DMS153 treated with DMSO at 0.1 percent for 48 hours (cell line): ENCODE measurements around the gene MAFF.
"Not testable (repeated sequence)": the region's sequence is repeated elsewhere in the genome, so short reads cannot be mapped to it uniquely, and the experiment has no call there.

ENCODE experiments used
- DNase-seq: peaks from one replicate; lab custom pipeline; 2025; ENCODE audit not compliant: unreplicated experiment; lab: John Stamatoyannopoulos, UW

The MAFF gene

GRCh38 chr22:38223289-38223960 lies 21.6 kb downstream of the MAFF start:
- no peak for DNase-seq

GRCh38 chr22:38226853-38227649 lies 25.3 kb downstream of the MAFF start:
- DNase-seq, result no peak

DNA sequence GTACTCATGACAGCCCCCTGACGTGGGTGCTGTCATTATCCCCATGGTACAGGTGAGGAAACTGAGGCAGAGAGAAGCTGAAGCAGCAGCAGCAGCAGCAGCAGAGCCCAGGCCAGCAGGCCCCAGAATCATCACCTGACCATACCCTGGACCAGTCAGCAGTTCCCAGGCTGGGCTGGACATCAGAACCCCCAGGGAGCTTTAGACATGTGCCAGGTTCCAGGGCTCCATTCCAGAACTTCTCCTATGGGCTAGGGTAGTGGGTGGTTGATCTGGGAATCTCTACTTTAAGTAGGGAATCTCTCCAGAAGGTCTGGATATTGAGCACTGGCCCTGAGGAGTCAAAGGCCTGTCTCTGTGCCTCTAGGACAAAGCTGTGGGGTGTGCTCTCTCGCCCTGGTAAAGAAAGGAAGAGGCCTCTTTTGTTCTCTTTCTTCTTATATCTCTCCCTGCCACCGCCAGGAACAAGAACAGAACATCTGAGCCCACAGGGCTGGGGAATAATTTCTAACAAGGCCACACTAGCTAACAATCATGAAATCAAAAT lies 26.6 kb downstream of the MAFF start:
- no peak for DNase-seq

GRCh38 chr22:38228873-38229740 lies 27.3 kb downstream of the MAFF start:
- no peak for DNase-seq

DNA sequence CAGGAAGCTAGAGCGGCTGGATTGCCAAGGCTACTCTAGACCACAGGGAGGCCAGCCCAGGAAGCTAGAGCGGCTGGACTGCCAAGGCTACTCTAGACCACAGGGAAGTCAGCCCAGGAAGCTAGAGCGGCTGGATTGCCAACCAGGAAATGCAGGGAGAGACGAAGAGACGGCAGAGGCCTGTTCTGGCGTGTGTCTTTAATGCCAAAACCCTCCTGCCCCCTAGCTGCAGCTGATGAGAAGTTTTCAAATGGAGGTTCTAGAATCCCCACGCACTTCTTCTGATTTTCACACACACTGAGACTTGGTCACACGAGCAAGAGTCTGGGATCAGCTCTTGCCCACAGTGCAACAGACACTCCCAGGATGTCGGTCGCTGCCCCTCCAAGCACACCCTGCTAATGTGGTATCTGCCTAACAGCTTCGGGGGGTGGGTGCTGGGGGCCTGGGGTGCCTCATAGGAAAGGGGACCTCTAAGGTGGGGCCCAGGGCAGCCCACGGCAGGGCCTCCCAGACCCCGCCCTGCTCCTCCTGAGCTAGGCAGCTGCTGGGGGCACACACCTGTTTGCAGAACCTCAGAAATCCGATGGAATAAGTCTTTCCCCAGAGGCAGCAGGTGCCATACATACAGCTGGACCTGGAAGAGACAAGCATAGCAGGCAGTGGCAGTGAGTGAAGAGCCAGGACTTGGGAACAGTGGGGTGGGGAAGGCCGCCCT lies 28.5 kb downstream of the MAFF start:
- peak; percentile 54 for DNase-seq

- DNase-seq, result no peak
Measured at GRCh38 chr22:38230916-38231315, 29.1 kb downstream of the MAFF start.

GRCh38 chr22:38232196-38232595 lies 30.4 kb downstream of the MAFF start:
- no peak for DNase-seq

- DNase-seq, result no peak
Measured at GRCh38 chr22:38233427-38233826, 31.6 kb downstream of the MAFF start.

- not testable (repeated sequence) for DNase-seq
Measured at GRCh38 chr22:38233856-38234255, 32.1 kb downstream of the MAFF start.

GRCh38 chr22:38235240-38235850 lies 33.6 kb downstream of the MAFF start:
- DNase-seq, result no peak

DNA sequence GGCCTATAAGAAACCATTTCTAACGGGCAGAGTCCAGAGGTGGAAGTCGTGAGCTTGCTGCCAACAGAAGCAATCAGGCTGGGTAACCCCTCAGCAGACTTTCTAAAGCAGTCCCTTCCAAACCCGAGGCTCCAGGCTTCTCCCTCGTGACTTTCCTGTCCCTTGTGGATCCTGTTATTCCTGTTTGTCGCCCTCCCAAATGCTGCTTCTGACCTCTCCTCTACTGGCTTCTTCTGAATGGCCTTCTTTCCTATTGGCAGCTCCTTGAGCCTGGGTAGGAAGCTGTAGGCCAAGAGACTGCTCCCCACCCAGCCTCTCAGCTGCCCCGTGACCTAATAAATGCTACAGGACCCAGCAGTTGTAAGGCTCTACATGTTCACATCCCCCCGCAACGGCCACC lies 35.0 kb downstream of the MAFF start:
- DNase-seq, result no peak

DNA sequence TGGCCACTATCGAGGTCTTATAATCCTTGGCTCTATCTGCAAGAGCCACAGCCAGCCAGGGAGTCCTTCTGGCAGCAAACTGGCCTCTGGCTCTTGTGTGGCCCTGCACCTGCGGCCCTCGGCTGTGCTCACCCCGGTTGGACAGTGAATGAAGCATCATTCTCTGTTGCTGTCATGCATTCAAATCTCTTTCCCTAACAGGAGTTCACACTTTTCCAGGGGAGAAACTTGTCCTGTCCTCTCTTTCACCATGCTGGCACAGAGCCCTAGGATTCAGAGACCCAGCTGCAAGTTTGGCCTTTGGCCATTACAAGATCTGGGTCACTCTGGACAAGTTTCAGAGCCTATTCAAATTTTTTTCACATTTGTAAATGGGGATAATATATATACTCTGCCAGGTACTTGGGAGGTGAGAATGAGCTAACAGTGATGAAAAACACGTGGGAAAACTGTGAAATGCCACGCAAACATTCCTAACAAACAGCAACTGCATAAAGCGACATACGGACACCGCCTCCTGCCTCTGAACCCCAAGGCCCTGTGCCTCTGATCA lies 36.8 kb downstream of the MAFF start:
- no peak for DNase-seq

- no peak for DNase-seq
Measured at GRCh38 chr22:38239101-38239761, 37.4 kb downstream of the MAFF start.

GRCh38 chr22:38240734-38241252 lies 39.0 kb downstream of the MAFF start:
- peak; percentile 66 for DNase-seq

- peak; percentile 95 for DNase-seq
Measured at GRCh38 chr22:38243007-38243765, 41.4 kb downstream of the MAFF start.

GRCh38 chr22:38244106-38244505 lies 42.3 kb downstream of the MAFF start:
- no peak for DNase-seq

GRCh38 chr22:38246046-38246658 lies 44.4 kb downstream of the MAFF start:
- DNase-seq, result no peak

GRCh38 chr22:38246692-38247091 lies 44.9 kb downstream of the MAFF start:
- DNase-seq, result no peak
